Measurements from ENCODE around the gene AGAP1. TPM values are rescaled to one million over a fixed set of nuclear protein-coding genes. Genes with fewer than 3 reads are reported as not detected.

The AGAP1 gene
- total RNA-seq, 1 experiment from 2014 or later: 56.4 TPM

- H3K4me3 Mint-ChIP-seq (ENCODE audit: low read depth, unreplicated experiment): no peak overlapping the region
- CTCF ChIA-PET: no interaction called here
- intact Hi-C loops (cut with micrococcal nuclease; ENCODE audit: unreplicated experiment): no loop called here
- no peak for DNase-seq
- peaks cover 9% of the 10 kb centered on the region for H3K36me3 Mint-ChIP-seq (ENCODE audit: insufficient read depth, unreplicated experiment)
- H3K27ac Mint-ChIP-seq (ENCODE audit: unreplicated experiment): no peak overlapping the region
- no TSS peak for BruUV-seq (replicated peaks)
- TF ChIP-seq, protein P1, sequence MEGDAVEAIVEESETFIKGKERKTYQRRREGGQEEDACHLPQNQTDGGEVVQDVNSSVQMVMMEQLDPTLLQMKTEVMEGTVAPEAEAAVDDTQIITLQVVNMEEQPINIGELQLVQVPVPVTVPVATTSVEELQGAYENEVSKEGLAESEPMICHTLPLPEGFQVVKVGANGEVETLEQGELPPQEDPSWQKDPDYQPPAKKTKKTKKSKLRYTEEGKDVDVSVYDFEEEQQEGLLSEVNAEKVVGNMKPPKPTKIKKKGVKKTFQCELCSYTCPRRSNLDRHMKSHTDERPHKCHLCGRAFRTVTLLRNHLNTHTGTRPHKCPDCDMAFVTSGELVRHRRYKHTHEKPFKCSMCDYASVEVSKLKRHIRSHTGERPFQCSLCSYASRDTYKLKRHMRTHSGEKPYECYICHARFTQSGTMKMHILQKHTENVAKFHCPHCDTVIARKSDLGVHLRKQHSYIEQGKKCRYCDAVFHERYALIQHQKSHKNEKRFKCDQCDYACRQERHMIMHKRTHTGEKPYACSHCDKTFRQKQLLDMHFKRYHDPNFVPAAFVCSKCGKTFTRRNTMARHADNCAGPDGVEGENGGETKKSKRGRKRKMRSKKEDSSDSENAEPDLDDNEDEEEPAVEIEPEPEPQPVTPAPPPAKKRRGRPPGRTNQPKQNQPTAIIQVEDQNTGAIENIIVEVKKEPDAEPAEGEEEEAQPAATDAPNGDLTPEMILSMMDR (IDR thresholded peaks at IDR 0.05; ENCODE audit: unreplicated experiment): no peak
- no peaks in the 10 kb centered on the region for H3K9me3 Mint-ChIP-seq (ENCODE audit: low read depth, unreplicated experiment)
- H3K27me3 Mint-ChIP-seq (ENCODE audit: unreplicated experiment): no peaks in the 10 kb centered on the region
- peaks cover 10% of the 10 kb centered on the region for H3K4me1 Mint-ChIP-seq (ENCODE audit: low read depth, unreplicated experiment)
Measured at GRCh38 chr2:236014408-236015131, 520.7 kb downstream of the AGAP1 start.

DNA sequence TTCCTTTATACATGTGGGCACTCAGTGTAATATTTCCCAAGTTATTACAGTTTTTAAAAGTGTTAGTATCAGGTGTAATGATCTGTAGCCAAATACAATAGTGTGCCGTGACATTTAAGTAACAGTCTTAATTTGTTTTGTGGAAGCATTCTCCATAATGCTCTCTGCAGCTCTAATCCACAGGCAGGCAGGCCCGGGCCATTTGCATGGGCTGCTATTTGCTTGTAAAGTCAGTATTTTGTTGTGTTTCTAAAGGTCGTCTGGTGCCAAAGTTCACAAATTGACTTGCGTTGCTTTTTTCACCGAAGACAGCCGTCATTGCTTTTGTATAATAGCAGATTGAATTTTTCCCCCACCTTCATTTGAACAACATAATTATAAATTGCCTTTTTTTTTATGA is 521.3 kb downstream of the AGAP1 start:
- intact Hi-C loops (cut with micrococcal nuclease; ENCODE audit: unreplicated experiment): no loop called here
- TF ChIP-seq, protein P1 (IDR thresholded peaks at IDR 0.05; ENCODE audit: unreplicated experiment): no peak
- H3K36me3 Mint-ChIP-seq (ENCODE audit: insufficient read depth, unreplicated experiment): peaks cover 9% of the 10 kb centered on the region
- CTCF ChIA-PET: no interaction called here
- no peaks in the 10 kb centered on the region for H3K27me3 Mint-ChIP-seq (ENCODE audit: unreplicated experiment)
- peaks cover 10% of the 10 kb centered on the region for H3K4me1 Mint-ChIP-seq (ENCODE audit: low read depth, unreplicated experiment)
- BruUV-seq (replicated peaks): no TSS peak
- H3K27ac Mint-ChIP-seq (ENCODE audit: unreplicated experiment): no peak overlapping the region
- H3K4me3 Mint-ChIP-seq (ENCODE audit: low read depth, unreplicated experiment): no peak overlapping the region
- DNase-seq: no peak
- no peaks in the 10 kb centered on the region for H3K9me3 Mint-ChIP-seq (ENCODE audit: low read depth, unreplicated experiment)

DNA sequence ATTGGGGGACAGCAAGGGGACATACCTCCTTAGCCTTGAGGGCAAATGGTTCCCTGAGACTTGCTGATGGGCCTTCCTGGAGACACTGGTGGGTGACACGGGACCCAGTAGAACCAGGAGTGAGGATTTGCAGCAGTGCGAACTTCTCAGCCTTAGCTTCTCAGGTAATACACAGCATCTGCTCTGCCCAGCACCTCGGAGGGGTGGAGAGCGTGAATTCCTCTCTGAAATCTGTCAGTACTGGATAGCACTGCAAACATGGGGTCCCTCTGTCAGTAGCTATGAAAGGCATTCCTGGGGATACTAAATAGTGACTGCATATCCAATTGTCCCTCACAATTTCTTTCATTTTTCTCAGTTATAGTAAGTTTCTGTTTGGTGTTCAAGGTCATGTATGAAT is 522.7 kb downstream of the AGAP1 start:
- Mint-ChIP-seq H3K27ac (ENCODE audit: unreplicated experiment) (no peak overlapping the region), H3K27me3 (ENCODE audit: unreplicated experiment) (no peaks in the 10 kb centered on the region), H3K9me3 (ENCODE audit: low read depth, unreplicated experiment) (no peaks in the 10 kb centered on the region), H3K36me3 (ENCODE audit: insufficient read depth, unreplicated experiment) (peaks cover 5% of the 10 kb centered on the region), H3K4me1 (ENCODE audit: low read depth, unreplicated experiment) (peaks cover 9% of the 10 kb centered on the region), H3K4me3 (ENCODE audit: low read depth, unreplicated experiment) (no peak overlapping the region)
- no peak for DNase-seq
- intact Hi-C loops (cut with micrococcal nuclease; ENCODE audit: unreplicated experiment): no loop called here
- CTCF ChIA-PET: no interaction called here
- TF ChIP-seq, protein P1 (IDR thresholded peaks at IDR 0.05; ENCODE audit: unreplicated experiment): no peak
- no TSS peak for BruUV-seq (replicated peaks)

DNA sequence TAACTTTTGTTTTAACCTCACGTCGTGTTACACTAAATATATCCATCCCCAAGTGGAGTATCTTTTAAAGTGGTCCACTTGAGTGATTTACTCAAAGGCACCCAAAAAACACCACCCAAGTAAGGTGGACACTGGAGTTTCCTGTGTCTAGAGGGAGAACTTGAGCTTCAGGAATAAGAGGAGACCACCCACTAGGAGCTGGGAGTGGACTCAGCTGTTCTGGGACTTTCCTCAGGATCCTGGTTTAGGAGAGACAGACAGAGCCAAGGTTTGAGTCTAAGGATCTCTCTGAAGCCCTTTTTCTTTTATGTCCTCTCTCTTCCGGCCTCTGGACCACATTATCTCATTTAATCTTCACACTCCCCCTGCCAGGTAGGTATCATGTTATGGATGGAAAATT is 523.6 kb downstream of the AGAP1 start:
- Mint-ChIP-seq H3K36me3 (ENCODE audit: insufficient read depth, unreplicated experiment) (peaks cover 5% of the 10 kb centered on the region), H3K27ac (ENCODE audit: unreplicated experiment) (no peak overlapping the region), H3K27me3 (ENCODE audit: unreplicated experiment) (no peaks in the 10 kb centered on the region), H3K4me3 (ENCODE audit: low read depth, unreplicated experiment) (no peak overlapping the region), H3K9me3 (ENCODE audit: low read depth, unreplicated experiment) (no peaks in the 10 kb centered on the region), H3K4me1 (ENCODE audit: low read depth, unreplicated experiment) (no peaks in the 10 kb centered on the region)
- TF ChIP-seq, protein P1 (IDR thresholded peaks at IDR 0.05; ENCODE audit: unreplicated experiment): no peak
- no peak for DNase-seq
- no TSS peak for BruUV-seq (replicated peaks)
- intact Hi-C loops (cut with micrococcal nuclease; ENCODE audit: unreplicated experiment): no loop called here
- CTCF ChIA-PET: no interaction called here

Data from Calu3 (cell line).